GM12878 (cell line): Measurements from ENCODE around the gene ERG. TPM values are rescaled to one million over a fixed set of nuclear protein-coding genes. Genes with fewer than 3 reads are reported as not detected.

Source experiments
- ATAC-seq: fragments of 200-7000 bp; cut with Tn5 transposase; 3 replicates; pipeline ENCODE4 v1.9.1; 2020; ENCODE audit warnings: mild to moderate bottlenecking, moderate library complexity
- BruUV-seq: library from RNA; stranded (reverse); fragments of 400-500 nt; replicated peaks from 2 replicates; lab custom pipeline; 2021; lab: Mats Ljungman, UMichigan
- CTCF ChIA-PET: fragments of 300-600 bp; sonication (Branson Sonifier 250); formaldehyde crosslinking; extraction: SDS; loops from one replicate; lab custom pipeline; 2021; ENCODE audit warnings: inconsistent platforms; lab: Yijun Ruan, JAX
- POLR2A ChIA-PET: fragments of 350-600 bp; formaldehyde crosslinking; extraction: SDS; loops from one replicate; lab custom pipeline; 2021; ENCODE audit warnings: inconsistent platforms; lab: Charles Lee
- RAD21 ChIA-PET: fragments of 300-600 bp; sonication (Branson Sonifier 250); formaldehyde crosslinking; loops from one replicate; lab custom pipeline; 2023; ENCODE audit warnings: antibody characterized with exemption; ENCODE audit not compliant: unreplicated experiment; lab: Charles Lee
- SMC1A ChIA-PET: fragments of 300-600 bp; sonication (Branson Sonifier 250); formaldehyde crosslinking; loops from one replicate; lab custom pipeline; 2023; ENCODE audit not compliant: unreplicated experiment, uncharacterized antibody; lab: Charles Lee
- DNase-seq: peaks from one replicate; pipeline ENCODE4 v3.0.0-alpha.2; 2011; ENCODE audit warnings: low read depth, low spot score
- FAIRE-seq: peaks from 3 replicates; lab custom pipeline; 2011; peaks lifted over from hg19 to GRCh38; lab: Jason Lieb, UNC
- H2AFZ ChIP-seq: 2 replicates; pipeline ENCODE4 v1.6.0; 2011; ENCODE audit warnings: low read depth, low read length, control low read depth; ENCODE audit not compliant: control insufficient read depth
- H3K27ac ChIP-seq: 2 replicates; pipeline ENCODE4 v1.5.1; 2011; ENCODE audit warnings: control low read depth; ENCODE audit not compliant: control insufficient read depth, insufficient read depth
- H3K27me3 ChIP-seq, 2 experiments: replicated peaks in 1 of 2; 2 replicates each; pipeline versions ENCODE4 v1.6.0 to v1.6.1; 2011; ENCODE audit warnings: low read length in 1 of 2; ENCODE audit not compliant: control insufficient read depth in 2 of 2, insufficient read depth in 2 of 2
- H3K36me3 ChIP-seq, 2 experiments: 2 replicates each; pipeline ENCODE4 v1.5.1; 2011; ENCODE audit warnings: low read length in 1 of 2; ENCODE audit not compliant: control insufficient read depth in 2 of 2, insufficient read depth in 2 of 2
- H3K4me1 ChIP-seq: 2 replicates; pipeline ENCODE4 v1.6.1; 2011; ENCODE audit warnings: mild to moderate bottlenecking, low read length, moderate library complexity, mixed read lengths; ENCODE audit not compliant: control insufficient read depth, insufficient read depth
- H3K4me2 ChIP-seq: 2 replicates; pipeline ENCODE4 v1.6.0; 2011; ENCODE audit warnings: control low read depth; ENCODE audit not compliant: control insufficient read depth, insufficient read depth
- H3K4me3 ChIP-seq: fragments of 200-600 bp; sonication (generic); 2 replicates; pipeline ENCODE4 v1.5.1; 2016
- H3K79me2 ChIP-seq: 2 replicates; pipeline ENCODE4 v1.6.0; 2011; ENCODE audit warnings: low read length; ENCODE audit not compliant: control insufficient read depth, insufficient read depth
- H3K9ac ChIP-seq: 2 replicates; pipeline ENCODE4 v1.8.0; 2011; ENCODE audit warnings: low read length, control low read depth, mixed read lengths; ENCODE audit not compliant: control insufficient read depth, insufficient read depth
- H3K9me3 ChIP-seq: replicated peaks from 3 replicates; pipeline ENCODE4 v1.5.1; 2011; ENCODE audit warnings: mild to moderate bottlenecking, low read length; ENCODE audit not compliant: control insufficient read depth, insufficient read depth
- H4K20me1 ChIP-seq: 2 replicates; pipeline ENCODE4 v1.6.0; 2011; ENCODE audit not compliant: control insufficient read depth, insufficient read depth
- BMI1 ChIP-seq: fragments of 450-650 bp; IDR thresholded peaks from 2 replicates; pipeline ENCODE4 v1.6.1; 2016; ENCODE audit warnings: mild to moderate bottlenecking, moderate library complexity, borderline replicate concordance
- BRCA1 ChIP-seq: IDR thresholded peaks from 2 replicates; pipeline ENCODE4 v1.6.1; 2011; ENCODE audit warnings: low read depth, low read length, improper control_type of control experiment
- CHD4 ChIP-seq: fragments of 200-600 bp; sonication (generic); IDR thresholded peaks from 2 replicates; pipeline ENCODE4 v1.6.1; 2016; ENCODE audit warnings: mild to moderate bottlenecking
- CREB1 ChIP-seq: IDR thresholded peaks from 2 replicates; pipeline ENCODE4 v1.6.1; 2012; ENCODE audit warnings: low read depth, mild to moderate bottlenecking, inconsistent platforms
- KAT2A ChIP-seq: conservative IDR thresholded peaks from 2 replicates; pipeline ENCODE4 v1.6.1; 2011; ENCODE audit warnings: low read depth, low read length; ENCODE audit not compliant: control insufficient read depth
- NFXL1 ChIP-seq: fragments of 450-650 bp; IDR thresholded peaks from 2 replicates; pipeline ENCODE4 v1.6.1; 2017; ENCODE audit warnings: antibody characterized with exemption, mild to moderate bottlenecking, borderline replicate concordance
- PAX5 ChIP-seq: IDR thresholded peaks from 2 replicates; pipeline ENCODE4 v1.6.1; 2011; ENCODE audit warnings: low read depth, low read length, borderline replicate concordance
- STAT1 ChIP-seq: fragments of 450-650 bp; conservative IDR thresholded peaks from 2 replicates; pipeline ENCODE4 v1.6.1; 2014; ENCODE audit warnings: antibody characterized with exemption, mild to moderate bottlenecking
- TCF3 ChIP-seq: IDR thresholded peaks from 2 replicates; pipeline ENCODE4 v1.6.1; 2012; ENCODE audit warnings: low read depth, mild to moderate bottlenecking, low read length, borderline replicate concordance; ENCODE audit not compliant: insufficient read depth
- ZBED1 ChIP-seq: IDR thresholded peaks from 2 replicates; pipeline ENCODE4 v1.6.1; 2016; ENCODE audit warnings: borderline replicate concordance
- ZNF384 ChIP-seq: IDR thresholded peaks from 2 replicates; pipeline ENCODE4 v1.6.1; 2012; ENCODE audit warnings: low read depth, mild to moderate bottlenecking, low read length, improper control_type of control experiment, borderline replicate concordance
- WGBS: methylation state at CpG from one replicate; pipeline ENCODE4 v1.1.6; 2016; ENCODE audit warnings: low lambda C conversion rate; ENCODE audit not compliant: insufficient replicate concordance, insufficient coverage; ENCODE audit errors: missing lambda C conversion rate; 5-methylcytosine and 5-hydroxymethylcytosine counted together
- in situ Hi-C: fragments of 300-500 bp; cut with MboI; formaldehyde crosslinking; loops from 9 replicates; pipeline ENCODE4 v1.14.3; 2018; ENCODE audit warnings: mixed read lengths
- intact Hi-C: fragments of 100-400 bp; cut with micrococcal nuclease; formaldehyde crosslinking; loops from one replicate; pipeline ENCODE4 v1.14.2; 2022; ENCODE audit not compliant: unreplicated experiment
- polyA plus RNA-seq, 11 experiments: library from polyadenylated mRNA; depleted of rRNA in 4 of 11; unstranded in 6 of 11; stranded (reverse) in 5 of 11; fragments of >200 nt; fragmentation: Nextera tagmentation in 4 of 11; fragmentation: Illumina TruSeq in 1 of 11; extraction: Ambion mirVana in 4 of 11; extraction: Trizol in 1 of 11; gene quantifications; 1 replicate in 1 of 11; 2 replicates in 10 of 11; pipeline versions ENCODE4 v1.2.1 to v1.2.3, GENCODE V29; 2011 to 2016; ENCODE audit warnings: inconsistent platforms in 2 of 11, missing spikeins in 2 of 11, low read depth in 1 of 11
- total RNA-seq, 4 experiments: library from RNA; depleted of rRNA in 3 of 4; stranded (reverse); fragments of >200 nt in 3 of 4; fragmentation: Illumina TruSeq in 1 of 4; extraction: Trizol in 1 of 4; gene quantifications; 2 replicates each; pipeline versions ENCODE4 v1.2.1 to v1.2.3, GENCODE V29; 2013 to 2021
- TF ChIP-seq, protein P1 (sequence below): fragments of 450-650 bp; IDR thresholded peaks from 2 replicates; pipeline ENCODE4 v1.6.1; 2018; ENCODE audit warnings: borderline replicate concordance, mild to moderate bottlenecking; ENCODE audit not compliant: partially characterized antibody
- TF ChIP-seq, protein P2 (sequence below): fragments of 450-650 bp; formaldehyde crosslinking; IDR thresholded peaks from 2 replicates; pipeline ENCODE4 v1.5.0; 2022; ENCODE audit warnings: mild to moderate bottlenecking, missing genetic modification characterization
- TF ChIP-seq, protein P3 (sequence below): IDR thresholded peaks from 2 replicates; pipeline ENCODE4 v1.6.1; 2012; ENCODE audit warnings: mild to moderate bottlenecking, low read depth, low read length
- TF ChIP-seq, protein P4 (sequence below): IDR thresholded peaks from 2 replicates; pipeline ENCODE4 v1.6.1; 2012; ENCODE audit warnings: low read length, inconsistent platforms

The ERG gene
- total and polyA plus RNA-seq, 10 of the 15 experiments (the other 5 are each of a cell fraction or from before 2014, with no cell fraction given): not detected

DNA sequence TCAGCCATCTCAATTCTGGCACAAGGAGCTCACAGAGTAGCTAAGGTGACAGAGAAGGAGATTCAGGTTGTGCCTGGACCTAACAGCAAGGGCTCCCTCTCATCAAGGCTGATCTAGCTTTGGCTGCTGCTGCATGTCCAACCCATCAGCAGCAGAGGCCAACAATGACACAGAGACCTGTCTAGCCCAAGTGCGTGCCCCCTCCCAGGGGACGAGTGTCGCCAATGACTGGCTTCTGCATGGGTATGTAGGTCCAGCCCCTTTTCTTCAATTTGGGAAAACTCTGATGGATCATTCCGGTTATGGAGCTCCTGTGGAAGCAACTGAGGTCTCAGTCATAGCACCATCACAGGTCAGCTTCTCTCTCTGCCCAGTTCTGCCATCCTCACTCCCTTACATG is 158.1 kb downstream of the ERG start:
- BruUV-seq: no TSS peak
- H3K4me3 ChIP-seq: no peak overlapping the region
- H4K20me1 ChIP-seq: no peaks in the 10 kb centered on the region
- FAIRE-seq: no peak
- CTCF ChIA-PET: no interaction called here
- H2AFZ ChIP-seq: no peak overlapping the region
- DNase-seq: no peak
- POLR2A ChIA-PET: no interaction called here
- no peaks in the 10 kb centered on the region for H3K4me1 ChIP-seq
- no peak overlapping the region for H3K9ac ChIP-seq
- no peaks in the 10 kb centered on the region for H3K27me3 ChIP-seq
- H3K79me2 ChIP-seq: no peaks in the 10 kb centered on the region
- WGBS: 0% methylated on average over 4 of the region's 4 CpGs
- RAD21 ChIA-PET: no interaction called here
- H3K36me3 ChIP-seq: no peaks in the 10 kb centered on the region
- in situ Hi-C loops: no loop called here
- intact Hi-C loops: no loop called here
- ATAC-seq: no peak
- H3K4me2 ChIP-seq: no peak overlapping the region
- no peak overlapping the region for H3K27ac ChIP-seq
- SMC1A ChIA-PET: no interaction called here
- H3K9me3 ChIP-seq: no peaks in the 10 kb centered on the region; the same call in 2 of the 3 replicates
- TF ChIP-seq, protein P1, sequence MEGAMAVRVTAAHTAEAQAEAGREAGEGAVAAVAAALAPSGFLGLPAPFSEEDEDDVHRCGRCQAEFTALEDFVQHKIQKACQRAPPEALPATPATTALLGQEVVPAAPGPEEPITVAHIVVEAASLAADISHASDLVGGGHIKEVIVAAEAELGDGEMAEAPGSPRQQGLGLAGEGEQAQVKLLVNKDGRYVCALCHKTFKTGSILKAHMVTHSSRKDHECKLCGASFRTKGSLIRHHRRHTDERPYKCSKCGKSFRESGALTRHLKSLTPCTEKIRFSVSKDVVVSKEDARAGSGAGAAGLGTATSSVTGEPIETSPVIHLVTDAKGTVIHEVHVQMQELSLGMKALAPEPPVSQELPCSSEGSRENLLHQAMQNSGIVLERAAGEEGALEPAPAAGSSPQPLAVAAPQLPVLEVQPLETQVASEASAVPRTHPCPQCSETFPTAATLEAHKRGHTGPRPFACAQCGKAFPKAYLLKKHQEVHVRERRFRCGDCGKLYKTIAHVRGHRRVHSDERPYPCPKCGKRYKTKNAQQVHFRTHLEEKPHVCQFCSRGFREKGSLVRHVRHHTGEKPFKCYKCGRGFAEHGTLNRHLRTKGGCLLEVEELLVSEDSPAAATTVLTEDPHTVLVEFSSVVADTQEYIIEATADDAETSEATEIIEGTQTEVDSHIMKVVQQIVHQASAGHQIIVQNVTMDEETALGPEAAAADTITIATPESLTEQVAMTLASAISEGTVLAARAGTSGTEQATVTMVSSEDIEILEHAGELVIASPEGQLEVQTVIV: no peak
- TF ChIP-seq, protein P2, sequence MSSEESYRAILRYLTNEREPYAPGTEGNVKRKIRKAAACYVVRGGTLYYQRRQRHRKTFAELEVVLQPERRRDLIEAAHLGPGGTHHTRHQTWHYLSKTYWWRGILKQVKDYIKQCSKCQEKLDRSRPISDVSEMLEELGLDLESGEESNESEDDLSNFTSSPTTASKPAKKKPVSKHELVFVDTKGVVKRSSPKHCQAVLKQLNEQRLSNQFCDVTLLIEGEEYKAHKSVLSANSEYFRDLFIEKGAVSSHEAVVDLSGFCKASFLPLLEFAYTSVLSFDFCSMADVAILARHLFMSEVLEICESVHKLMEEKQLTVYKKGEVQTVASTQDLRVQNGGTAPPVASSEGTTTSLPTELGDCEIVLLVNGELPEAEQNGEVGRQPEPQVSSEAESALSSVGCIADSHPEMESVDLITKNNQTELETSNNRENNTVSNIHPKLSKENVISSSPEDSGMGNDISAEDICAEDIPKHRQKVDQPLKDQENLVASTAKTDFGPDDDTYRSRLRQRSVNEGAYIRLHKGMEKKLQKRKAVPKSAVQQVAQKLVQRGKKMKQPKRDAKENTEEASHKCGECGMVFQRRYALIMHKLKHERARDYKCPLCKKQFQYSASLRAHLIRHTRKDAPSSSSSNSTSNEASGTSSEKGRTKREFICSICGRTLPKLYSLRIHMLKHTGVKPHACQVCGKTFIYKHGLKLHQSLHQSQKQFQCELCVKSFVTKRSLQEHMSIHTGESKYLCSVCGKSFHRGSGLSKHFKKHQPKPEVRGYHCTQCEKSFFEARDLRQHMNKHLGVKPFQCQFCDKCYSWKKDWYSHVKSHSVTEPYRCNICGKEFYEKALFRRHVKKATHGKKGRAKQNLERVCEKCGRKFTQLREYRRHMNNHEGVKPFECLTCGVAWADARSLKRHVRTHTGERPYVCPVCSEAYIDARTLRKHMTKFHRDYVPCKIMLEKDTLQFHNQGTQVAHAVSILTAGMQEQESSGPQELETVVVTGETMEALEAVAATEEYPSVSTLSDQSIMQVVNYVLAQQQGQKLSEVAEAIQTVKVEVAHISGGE (CRISPR knock-in tag): no peak
- TF ChIP-seq TCF3 (no peak), CREB1 (no peak), STAT1 (no peak), PAX5 (no peak), BMI1 (no peak), ZNF384 (no peak), CHD4 (no peak), KAT2A (no peak), BRCA1 (no peak), ZBED1 (no peak), NFXL1 (no peak)
- TF ChIP-seq, protein P3, sequence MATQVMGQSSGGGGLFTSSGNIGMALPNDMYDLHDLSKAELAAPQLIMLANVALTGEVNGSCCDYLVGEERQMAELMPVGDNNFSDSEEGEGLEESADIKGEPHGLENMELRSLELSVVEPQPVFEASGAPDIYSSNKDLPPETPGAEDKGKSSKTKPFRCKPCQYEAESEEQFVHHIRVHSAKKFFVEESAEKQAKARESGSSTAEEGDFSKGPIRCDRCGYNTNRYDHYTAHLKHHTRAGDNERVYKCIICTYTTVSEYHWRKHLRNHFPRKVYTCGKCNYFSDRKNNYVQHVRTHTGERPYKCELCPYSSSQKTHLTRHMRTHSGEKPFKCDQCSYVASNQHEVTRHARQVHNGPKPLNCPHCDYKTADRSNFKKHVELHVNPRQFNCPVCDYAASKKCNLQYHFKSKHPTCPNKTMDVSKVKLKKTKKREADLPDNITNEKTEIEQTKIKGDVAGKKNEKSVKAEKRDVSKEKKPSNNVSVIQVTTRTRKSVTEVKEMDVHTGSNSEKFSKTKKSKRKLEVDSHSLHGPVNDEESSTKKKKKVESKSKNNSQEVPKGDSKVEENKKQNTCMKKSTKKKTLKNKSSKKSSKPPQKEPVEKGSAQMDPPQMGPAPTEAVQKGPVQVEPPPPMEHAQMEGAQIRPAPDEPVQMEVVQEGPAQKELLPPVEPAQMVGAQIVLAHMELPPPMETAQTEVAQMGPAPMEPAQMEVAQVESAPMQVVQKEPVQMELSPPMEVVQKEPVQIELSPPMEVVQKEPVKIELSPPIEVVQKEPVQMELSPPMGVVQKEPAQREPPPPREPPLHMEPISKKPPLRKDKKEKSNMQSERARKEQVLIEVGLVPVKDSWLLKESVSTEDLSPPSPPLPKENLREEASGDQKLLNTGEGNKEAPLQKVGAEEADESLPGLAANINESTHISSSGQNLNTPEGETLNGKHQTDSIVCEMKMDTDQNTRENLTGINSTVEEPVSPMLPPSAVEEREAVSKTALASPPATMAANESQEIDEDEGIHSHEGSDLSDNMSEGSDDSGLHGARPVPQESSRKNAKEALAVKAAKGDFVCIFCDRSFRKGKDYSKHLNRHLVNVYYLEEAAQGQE: no peak
- TF ChIP-seq, protein P4, sequence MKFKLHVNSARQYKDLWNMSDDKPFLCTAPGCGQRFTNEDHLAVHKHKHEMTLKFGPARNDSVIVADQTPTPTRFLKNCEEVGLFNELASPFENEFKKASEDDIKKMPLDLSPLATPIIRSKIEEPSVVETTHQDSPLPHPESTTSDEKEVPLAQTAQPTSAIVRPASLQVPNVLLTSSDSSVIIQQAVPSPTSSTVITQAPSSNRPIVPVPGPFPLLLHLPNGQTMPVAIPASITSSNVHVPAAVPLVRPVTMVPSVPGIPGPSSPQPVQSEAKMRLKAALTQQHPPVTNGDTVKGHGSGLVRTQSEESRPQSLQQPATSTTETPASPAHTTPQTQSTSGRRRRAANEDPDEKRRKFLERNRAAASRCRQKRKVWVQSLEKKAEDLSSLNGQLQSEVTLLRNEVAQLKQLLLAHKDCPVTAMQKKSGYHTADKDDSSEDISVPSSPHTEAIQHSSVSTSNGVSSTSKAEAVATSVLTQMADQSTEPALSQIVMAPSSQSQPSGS: no peak
